Thoracic aorta (tissue), 2 donors: ENCODE results near the gene CLEC17A. TPM values are rescaled to one million over a fixed set of nuclear protein-coding genes. Genes with fewer than 3 reads are reported as not detected.

Experiments
- ATAC-seq: fragments of 150-250 bp; one replicate; pipeline ENCODE4 v1.8.0; 2017; ENCODE audit warnings: low read depth; ENCODE audit not compliant: insufficient number of reproducible peaks, low FRiP score
- DNase-seq: peaks from one replicate; pipeline ENCODE4 v3.0.0-alpha.2; 2020; ENCODE audit warnings: low spot score
- H3K27ac ChIP-seq, 2 donors: fragments of 200-600 bp; sonication (generic); 1 replicate in 1 of 2; 2 replicates in 1 of 2; pipeline ENCODE4 v1.5.1; 2016; ENCODE audit warnings: mild to moderate bottlenecking in 2 of 2, moderate library complexity in 2 of 2
- H3K27me3 ChIP-seq: fragments of 200-600 bp; sonication (generic); replicated peaks from 2 replicates; pipeline ENCODE4 v1.6.0; 2016; ENCODE audit warnings: mild to moderate bottlenecking; ENCODE audit not compliant: insufficient read depth
- H3K36me3 ChIP-seq: fragments of 200-600 bp; sonication (generic); one replicate; pipeline ENCODE4 v1.5.1; 2016
- H3K4me1 ChIP-seq, 2 donors: fragments of 200-600 bp; sonication (generic); 1 replicate in 1 of 2; 2 replicates in 1 of 2; pipeline versions ENCODE4 v1.5.1 to v1.6.0; 2016; ENCODE audit warnings: low read depth in 2 of 2, mild to moderate bottlenecking in 1 of 2; ENCODE audit not compliant: control insufficient read depth in 1 of 2
- H3K4me3 ChIP-seq: fragments of 200-600 bp; sonication (generic); 2 replicates; pipeline ENCODE4 v1.5.1; 2016; ENCODE audit warnings: mild to moderate bottlenecking
- H3K9me3 ChIP-seq: fragments of 200-600 bp; sonication (generic); 2 replicates; pipeline ENCODE4 v1.5.1; 2016
- CTCF ChIP-seq: fragments of 200-600 bp; sonication (generic); IDR thresholded peaks from one replicate; pipeline ENCODE4 v1.5.1; 2019; ENCODE audit warnings: antibody characterized with exemption
- total RNA-seq, 2 donors: library from RNA; depleted of rRNA; stranded (reverse); fragments of >200 nt; gene quantifications; one replicate each; pipeline versions ENCODE4 v1.1.0 to v1.2.3, GENCODE V29; 2016

Gene CLEC17A
- total RNA-seq, 2 donors from 2014 or later = not detected

GRCh38 chr19:14565298-14565679 lies 17.6 kb upstream of the CLEC17A start:
- no peak overlapping the region for H3K27ac ChIP-seq
- no peaks in the 10 kb centered on the region for H3K9me3 ChIP-seq
- no peaks in the 10 kb centered on the region for H3K27me3 ChIP-seq
- H3K4me1 ChIP-seq = peaks cover 12 to 37% of the 10 kb centered on the region in 2 donors
- peaks cover 14% of the 10 kb centered on the region for H3K36me3 ChIP-seq
- no peak for TF ChIP-seq CTCF
- DNase-seq (no peak), ATAC-seq (no peak)
- H3K4me3 ChIP-seq = no peak overlapping the region

GRCh38 chr19:14565765-14566711 lies 16.8 kb upstream of the CLEC17A start:
- Histone ChIP-seq H3K27ac (no peak overlapping the region), H3K4me1 (peaks cover 12 to 37% of the 10 kb centered on the region in 2 donors), H3K27me3 (no peaks in the 10 kb centered on the region), H3K9me3 (no peaks in the 10 kb centered on the region), H3K4me3 (no peak overlapping the region), H3K36me3 (peaks cover 14% of the 10 kb centered on the region)
- DNase-seq = no peak
- no peak for TF ChIP-seq CTCF
- no peak for ATAC-seq

- no peak for TF ChIP-seq CTCF
- Histone ChIP-seq H3K4me3 (no peak overlapping the region), H3K9me3 (no peaks in the 10 kb centered on the region), H3K27ac (no peak overlapping the region), H3K36me3 (peaks cover 14% of the 10 kb centered on the region), H3K27me3 (no peaks in the 10 kb centered on the region), H3K4me1 (peaks cover 9 to 35% of the 10 kb centered on the region in 2 donors)
- DNase-seq (no peak), ATAC-seq (no peak)
These were observed 16.2 kb upstream of the CLEC17A start for GRCh38 chr19:14566712-14567077.

GRCh38 chr19:14567079-14567478 lies 15.8 kb upstream of the CLEC17A start:
- H3K27ac ChIP-seq = no peak overlapping the region
- ATAC-seq (no peak), DNase-seq (no peak)
- H3K4me3 ChIP-seq = no peak overlapping the region
- H3K4me1 ChIP-seq = peaks cover 10 to 32% of the 10 kb centered on the region in 2 donors
- no peak for TF ChIP-seq CTCF
- no peaks in the 10 kb centered on the region for H3K9me3 ChIP-seq
- H3K36me3 ChIP-seq = peaks cover 14% of the 10 kb centered on the region
- no peaks in the 10 kb centered on the region for H3K27me3 ChIP-seq

- H3K36me3 ChIP-seq = peaks cover 3% of the 10 kb centered on the region
- DNase-seq = no peak
- no peaks in the 10 kb centered on the region for H3K9me3 ChIP-seq
- H3K4me1 ChIP-seq = peaks cover 13 to 24% of the 10 kb centered on the region in 2 donors
- TF ChIP-seq CTCF = no peak
- H3K27ac ChIP-seq = peak overlapping the region in 1 of 2 donors; percentile 53
- no peak for ATAC-seq
- peak overlapping the region; percentile 100 for H3K4me3 ChIP-seq
- no peaks in the 10 kb centered on the region for H3K27me3 ChIP-seq
These were observed 11.9 kb upstream of the CLEC17A start for GRCh38 chr19:14570864-14571527.
